Endothelial cell of umbilical vein (primary cell): ENCODE data around the gene TREML2. TPM values are rescaled to one million over a fixed set of nuclear protein-coding genes. Genes with fewer than 3 reads are reported as not detected.

Source experiments
- BruUV-seq: library from RNA; stranded (reverse); fragments of 400-500 nt; replicated peaks from 2 replicates; lab custom pipeline; 2021; lab: Mats Ljungman, UMichigan
- CTCF ChIA-PET: fragments of 300-600, 350-600 bp; sonication (Branson Sonifier 250); formaldehyde crosslinking; loops from one replicate; lab custom pipeline; 2021; ENCODE audit warnings: antibody characterized with exemption, inconsistent platforms; lab: Charles Lee
- POLR2A ChIA-PET: fragments of 300-600, 350-600 bp; sonication (Branson Sonifier 250); formaldehyde crosslinking; loops from one replicate; lab custom pipeline; 2021; ENCODE audit warnings: antibody characterized with exemption, inconsistent platforms; lab: Charles Lee
- DNase-seq: peaks from one replicate; pipeline ENCODE4 v3.0.0-alpha.2; 2011; ENCODE audit warnings: low read depth, low spot score
- FAIRE-seq: peaks from 2 replicates; lab custom pipeline; 2011; peaks lifted over from hg19 to GRCh38; lab: Jason Lieb, UNC
- H2AFZ ChIP-seq: 2 replicates; pipeline ENCODE4 v1.6.0; 2012; ENCODE audit warnings: low read depth, low read length, control low read depth, inconsistent platforms
- H3K27ac ChIP-seq: 2 replicates; pipeline ENCODE4 v1.5.1; 2011; ENCODE audit warnings: low read depth, mild to moderate bottlenecking, control low read depth, low read length, moderate library complexity; ENCODE audit not compliant: insufficient read depth
- H3K27me3 ChIP-seq, 2 experiments: 2 replicates each; pipeline versions ENCODE4 v1.6.0 to v1.6.1; 2011; ENCODE audit warnings: low read length in 2 of 2, mixed read lengths in 1 of 2; ENCODE audit not compliant: control insufficient read depth in 2 of 2, insufficient read depth in 2 of 2
- H3K36me3 ChIP-seq, 2 experiments: 2 replicates in 1 of 2; 3 replicates in 1 of 2; pipeline ENCODE4 v1.5.1; 2011; ENCODE audit warnings: low read length in 2 of 2, mild to moderate bottlenecking in 1 of 2, moderate library complexity in 1 of 2; ENCODE audit not compliant: control insufficient read depth in 2 of 2, insufficient read depth in 2 of 2; ENCODE audit errors: extremely low read depth in 1 of 2
- H3K4me1 ChIP-seq: 3 replicates; pipeline ENCODE4 v1.5.1; 2011; ENCODE audit warnings: mild to moderate bottlenecking, low read length; ENCODE audit not compliant: control insufficient read depth, insufficient read depth; ENCODE audit errors: extremely low read depth
- H3K4me2 ChIP-seq: 2 replicates; pipeline ENCODE4 v1.6.1; 2011; ENCODE audit warnings: low read length, control low read depth, mixed read lengths; ENCODE audit not compliant: insufficient read depth
- H3K4me3 ChIP-seq, 3 experiments: fragments of 200-600 bp in 1 of 3; sonication (generic), shearing (Covaris generic) in 1 of 3; replicated peaks in 1 of 3; 2 replicates each; pipeline ENCODE4 v1.5.1; 2011 to 2016; ENCODE audit warnings: control low read depth in 3 of 3, low read length in 3 of 3, mild to moderate bottlenecking in 2 of 3, inconsistent platforms in 1 of 3, low read depth in 1 of 3, moderate library complexity in 1 of 3; ENCODE audit not compliant: insufficient read depth in 1 of 3
- H3K79me2 ChIP-seq: 2 replicates; pipeline ENCODE4 v1.6.0; 2012; ENCODE audit warnings: low read length, inconsistent platforms; ENCODE audit not compliant: control insufficient read depth, insufficient read depth
- H3K9ac ChIP-seq: replicated peaks from 2 replicates; pipeline ENCODE3; 2011; ENCODE audit warnings: low read length, control low read depth; ENCODE audit not compliant: insufficient read depth; ENCODE audit errors: extremely low read depth
- H3K9me1 ChIP-seq: replicated peaks from 3 replicates; pipeline ENCODE4 v1.6.0; 2011; ENCODE audit warnings: mild to moderate bottlenecking, low read length; ENCODE audit not compliant: control insufficient read depth, insufficient read depth; ENCODE audit errors: extremely low read depth
- H3K9me3 ChIP-seq: replicated peaks from 2 replicates; pipeline ENCODE4 v1.5.1; 2012; ENCODE audit warnings: low read length, inconsistent platforms; ENCODE audit not compliant: control insufficient read depth, insufficient read depth
- H4K20me1 ChIP-seq: replicated peaks from 2 replicates; pipeline ENCODE3; 2011; ENCODE audit warnings: mild to moderate bottlenecking, low read length; ENCODE audit not compliant: control insufficient read depth, insufficient read depth; ENCODE audit errors: extremely low read depth
- CTCF ChIP-seq, 2 donors: IDR thresholded peaks; 1 replicate in 1 of 2; 2 replicates in 1 of 2; pipeline ENCODE4 v1.5.1; 2011; ENCODE audit warnings: low read length in 2 of 2, mild to moderate bottlenecking in 2 of 2, moderate library complexity in 2 of 2, control low read depth in 1 of 2, inconsistent platforms in 1 of 2, low read depth in 1 of 2; ENCODE audit not compliant: insufficient read depth in 1 of 2; ENCODE audit errors: extremely low read depth in 1 of 2
- EZH2 ChIP-seq: IDR thresholded peaks from 2 replicates; pipeline ENCODE4 v1.6.1; 2012; ENCODE audit warnings: borderline replicate concordance, low read depth, mild to moderate bottlenecking, moderate library complexity, low read length, inconsistent platforms; ENCODE audit not compliant: severe bottlenecking
- FOS ChIP-seq: IDR thresholded peaks from 2 replicates; pipeline ENCODE4 v1.6.1; 2011; ENCODE audit warnings: mild to moderate bottlenecking, low read length, moderate library complexity, borderline replicate concordance; ENCODE audit not compliant: insufficient read depth
- GATA2 ChIP-seq: IDR thresholded peaks from 2 replicates; pipeline ENCODE4 v1.7.0; 2011; ENCODE audit warnings: low read depth, mild to moderate bottlenecking, moderate library complexity, mixed read lengths, low read length; ENCODE audit not compliant: insufficient read length, insufficient read depth
- JUN ChIP-seq: IDR thresholded peaks from 2 replicates; pipeline ENCODE4 v1.6.1; 2011; ENCODE audit warnings: borderline replicate concordance, low read depth; ENCODE audit not compliant: insufficient read length, insufficient read depth
- MAX ChIP-seq: IDR thresholded peaks from 2 replicates; pipeline ENCODE4 v1.6.1; 2011; ENCODE audit not compliant: insufficient read depth, insufficient read length
- MYC ChIP-seq: IDR thresholded peaks from one replicate; pipeline ENCODE4 v1.6.1; 2011; ENCODE audit warnings: mild to moderate bottlenecking, low read depth, low read length
- POLR2A ChIP-seq: IDR thresholded peaks from 2 replicates; pipeline ENCODE4 v1.6.1; 2012; ENCODE audit warnings: low read depth, mild to moderate bottlenecking, control low read depth, low read length
- POLR2AphosphoS5 ChIP-seq: IDR thresholded peaks from 2 replicates; pipeline ENCODE4 v1.6.1; 2012; ENCODE audit warnings: low read depth, mild to moderate bottlenecking, control low read depth, low read length, moderate library complexity; ENCODE audit not compliant: insufficient read depth
- dilution Hi-C: fragments of 300-500 bp; cut with MboI; formaldehyde crosslinking; loops from one replicate; pipeline ENCODE4 v1.15.0; 2019; ENCODE audit warnings: low sequenced_read_pairs; ENCODE audit not compliant: extremely low pct_ligation_motif_present
- intact Hi-C: fragments of 100-400 bp; cut with micrococcal nuclease; formaldehyde crosslinking; loops from one replicate; pipeline ENCODE4 v1.10.0; 2022
- polyA plus RNA-seq, 4 experiments: library from polyadenylated mRNA; depleted of rRNA in 3 of 4; stranded (reverse) in 3 of 4; unstranded in 1 of 4; fragments of >200 nt; gene quantifications; 2 replicates each; pipeline versions ENCODE4 v1.2.1 to v1.2.3, GENCODE V29; 2011 to 2012; ENCODE audit warnings: missing spikeins in 1 of 4
- total RNA-seq: library from RNA; stranded (reverse); gene quantifications from 2 replicates; pipeline ENCODE4 v1.2.3, GENCODE V29; 2021

The TREML2 gene
- total and polyA plus RNA-seq, 2 donors (not counting 3 experiments of a cell fraction or from before 2014, with no cell fraction given), result not detected

- TF ChIP-seq POLR2A (no peak), GATA2 (no peak), JUN (no peak), MAX (no peak), MYC (no peak), EZH2 (no peak), CTCF (IDR thresholded peaks at IDR 0.05; ENCODE audit: extremely low read depth in 1 of 2, insufficient read depth in 1 of 2, low read depth in 1 of 2, low read length in 2 of 2) (no peak), POLR2AphosphoS5 (no peak), FOS (no peak)
- Histone ChIP-seq H4K20me1 (no peaks in the 10 kb centered on the region), H2AFZ (no peak overlapping the region), H3K27ac (no peak overlapping the region), H3K36me3 (no peaks in the 10 kb centered on the region), H3K4me2 (no peak overlapping the region), H3K9me3 (no peaks in the 10 kb centered on the region), H3K9me1 (no peaks in the 10 kb centered on the region), H3K9ac (no peak overlapping the region), H3K4me1 (no peaks in the 10 kb centered on the region), H3K27me3 (peaks cover 0 to 7% of the 10 kb centered on the region in 2 experiments), H3K4me3 (no peak overlapping the region), H3K79me2 (no peaks in the 10 kb centered on the region)
- POLR2A ChIA-PET, result no interaction called here
- BruUV-seq, result no TSS peak
- intact Hi-C loops (no loop called here), dilution Hi-C loops (no loop called here)
- no peak for DNase-seq
- CTCF ChIA-PET, result no interaction called here
- no peak for FAIRE-seq
These were observed 7.1 kb downstream of the TREML2 start for GRCh38 chr6:41193884-41194283.
